Upper lobe of right lung (tissue), 1 donor: ENCODE measurements around the gene DPYD. TPM values are rescaled to one million over a fixed set of nuclear protein-coding genes. Genes with fewer than 3 reads are reported as not detected.

Experiments used
- ATAC-seq: fragments of 200-7000 bp; cut with Tn5 transposase; one replicate; pipeline ENCODE4 v1.9.1; 2020; ENCODE audit warnings: mild to moderate bottlenecking, moderate library complexity
- DNase-seq: peaks from one replicate; pipeline ENCODE4 v3.0.0-alpha.2; 2020
- H3K27ac ChIP-seq: fragments of 200-600 bp; one replicate; pipeline ENCODE4 v1.8.0; 2022
- H3K27me3 ChIP-seq: fragments of 200-600 bp; one replicate; pipeline ENCODE4 v1.8.0; 2022; ENCODE audit warnings: mild to moderate bottlenecking
- H3K36me3 ChIP-seq: fragments of 200-600 bp; one replicate; pipeline ENCODE4 v1.8.0; 2022
- H3K4me1 ChIP-seq: fragments of 200-600 bp; one replicate; pipeline ENCODE4 v1.8.0; 2022
- H3K4me3 ChIP-seq: fragments of 200-600 bp; one replicate; pipeline ENCODE4 v1.8.0; 2022; ENCODE audit warnings: mild to moderate bottlenecking
- H3K9me3 ChIP-seq: fragments of 200-600 bp; one replicate; pipeline ENCODE4 v1.8.0; 2022
- intact Hi-C: fragments of 100-400 bp; cut with DNase I; formaldehyde crosslinking; loops from one replicate; pipeline ENCODE4 v1.11.0; 2022
- total RNA-seq: library from RNA; stranded (reverse); fragmentation: NEBNext Ultra II Directional; extraction: Animal tissue kit (Norgen Biotek cat#: 25700); gene quantifications from one replicate; pipeline ENCODE4 v1.2.1, GENCODE V29; 2021
- TF ChIP-seq, protein P1 (sequence below): fragments of 200-600 bp; IDR thresholded peaks from one replicate; pipeline ENCODE4 v1.8.0; 2022; ENCODE audit warnings: antibody characterized with exemption
- donor health status: DM: no; HTN: yes; CAD: no; lungs with severe emphysema.

Gene DPYD
- total RNA-seq, 1 donor from 2014 or later, result 82.7 TPM

- Histone ChIP-seq H3K9me3 (no peaks in the 10 kb centered on the region), H3K36me3 (no peaks in the 10 kb centered on the region), H3K4me3 (no peak overlapping the region), H3K4me1 (peaks cover 34% of the 10 kb centered on the region), H3K27ac (no peak overlapping the region), H3K27me3 (no peaks in the 10 kb centered on the region)
- ATAC-seq, result no peak
- TF ChIP-seq, protein P1, sequence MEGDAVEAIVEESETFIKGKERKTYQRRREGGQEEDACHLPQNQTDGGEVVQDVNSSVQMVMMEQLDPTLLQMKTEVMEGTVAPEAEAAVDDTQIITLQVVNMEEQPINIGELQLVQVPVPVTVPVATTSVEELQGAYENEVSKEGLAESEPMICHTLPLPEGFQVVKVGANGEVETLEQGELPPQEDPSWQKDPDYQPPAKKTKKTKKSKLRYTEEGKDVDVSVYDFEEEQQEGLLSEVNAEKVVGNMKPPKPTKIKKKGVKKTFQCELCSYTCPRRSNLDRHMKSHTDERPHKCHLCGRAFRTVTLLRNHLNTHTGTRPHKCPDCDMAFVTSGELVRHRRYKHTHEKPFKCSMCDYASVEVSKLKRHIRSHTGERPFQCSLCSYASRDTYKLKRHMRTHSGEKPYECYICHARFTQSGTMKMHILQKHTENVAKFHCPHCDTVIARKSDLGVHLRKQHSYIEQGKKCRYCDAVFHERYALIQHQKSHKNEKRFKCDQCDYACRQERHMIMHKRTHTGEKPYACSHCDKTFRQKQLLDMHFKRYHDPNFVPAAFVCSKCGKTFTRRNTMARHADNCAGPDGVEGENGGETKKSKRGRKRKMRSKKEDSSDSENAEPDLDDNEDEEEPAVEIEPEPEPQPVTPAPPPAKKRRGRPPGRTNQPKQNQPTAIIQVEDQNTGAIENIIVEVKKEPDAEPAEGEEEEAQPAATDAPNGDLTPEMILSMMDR, result no peak
- no peak for DNase-seq
- intact Hi-C loops, result no loop called here
These were observed 21.9 kb downstream of the DPYD start for GRCh38 chr1:97898948-97899347.

DNA sequence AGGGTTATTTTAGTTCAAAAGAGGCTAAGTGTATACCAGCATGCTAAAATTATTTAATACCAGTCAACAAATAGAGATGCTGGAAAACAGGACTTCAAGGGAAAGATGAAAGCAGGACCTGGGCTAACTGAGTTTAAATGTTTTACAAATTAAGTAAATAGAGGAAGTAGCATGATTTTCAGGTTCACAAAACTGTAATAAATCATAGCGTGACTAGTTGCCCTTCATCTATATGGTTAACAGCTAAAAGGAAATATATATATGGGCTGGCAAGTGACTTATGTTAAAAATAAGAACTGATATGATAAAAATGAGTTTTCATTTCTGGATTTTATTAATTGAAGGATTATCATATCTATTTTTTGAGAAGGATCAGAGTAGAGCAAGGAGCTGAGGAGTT lies 25.6 kb downstream of the DPYD start:
- H3K4me1 ChIP-seq, result peaks cover 5% of the 10 kb centered on the region
- H3K4me3 ChIP-seq, result no peak overlapping the region
- DNase-seq (no peak), ATAC-seq (no peak)
- intact Hi-C loops, result no loop called here
- TF ChIP-seq, protein P1, result no peak
- no peaks in the 10 kb centered on the region for H3K27me3 ChIP-seq
- no peaks in the 10 kb centered on the region for H3K36me3 ChIP-seq
- no peak overlapping the region for H3K27ac ChIP-seq
- H3K9me3 ChIP-seq, result no peaks in the 10 kb centered on the region

DNA sequence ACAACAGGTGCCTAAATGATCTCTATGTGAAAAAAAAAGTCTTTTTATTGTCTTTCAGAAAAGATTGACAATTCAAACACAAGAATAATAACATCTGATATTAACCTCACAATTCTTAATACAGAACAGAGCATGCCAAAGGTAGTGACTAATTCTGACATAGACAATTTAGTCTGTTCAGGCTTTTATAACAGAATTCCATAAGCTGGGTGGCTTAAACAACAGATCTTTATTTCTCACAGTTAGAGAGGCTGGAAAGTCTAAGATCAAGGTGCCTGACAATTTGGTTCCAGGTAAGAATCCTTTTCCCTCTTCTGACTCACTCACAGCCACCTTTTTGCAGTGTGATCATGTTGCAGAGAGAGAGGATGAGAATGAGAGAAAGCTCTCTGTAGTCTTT lies 27.0 kb downstream of the DPYD start:
- intact Hi-C loops, result no loop called here
- ATAC-seq, result no peak

DNA sequence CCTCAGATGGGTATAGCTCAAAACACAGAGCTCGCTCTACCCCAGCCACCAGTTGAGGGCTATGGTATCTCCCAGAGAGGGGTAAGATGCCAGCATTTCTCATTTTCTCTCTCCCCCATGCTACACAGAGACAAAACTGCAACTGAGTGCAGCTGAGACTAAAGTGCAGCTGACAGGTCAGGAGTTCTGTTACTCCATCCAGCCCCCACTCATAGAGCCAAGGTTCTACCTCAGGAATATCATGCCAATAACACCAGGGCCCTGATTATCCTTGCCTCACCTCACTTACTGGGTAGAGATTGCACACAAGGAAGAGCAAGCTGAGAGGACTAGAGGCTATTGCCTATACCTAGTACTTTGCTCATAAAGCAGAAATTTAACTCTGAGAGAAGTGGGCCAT lies 34.6 kb downstream of the DPYD start:
- Histone ChIP-seq H3K4me3 (no peak overlapping the region), H3K27ac (no peak overlapping the region), H3K4me1 (no peaks in the 10 kb centered on the region), H3K36me3 (peaks cover 6% of the 10 kb centered on the region), H3K9me3 (peaks cover 10% of the 10 kb centered on the region), H3K27me3 (no peaks in the 10 kb centered on the region)
- DNase-seq, result no peak
- intact Hi-C loops, result no loop called here
- no peak for ATAC-seq
- TF ChIP-seq, protein P1, result no peak

More for the DNA sequence above, 27.0 kb downstream of the DPYD start:
- no peak for DNase-seq
- Histone ChIP-seq H3K4me3 (no peak overlapping the region), H3K27me3 (no peaks in the 10 kb centered on the region), H3K36me3 (no peaks in the 10 kb centered on the region), H3K9me3 (peaks cover 1% of the 10 kb centered on the region), H3K27ac (no peak overlapping the region), H3K4me1 (no peaks in the 10 kb centered on the region)
- TF ChIP-seq, protein P1, result no peak

DNA sequence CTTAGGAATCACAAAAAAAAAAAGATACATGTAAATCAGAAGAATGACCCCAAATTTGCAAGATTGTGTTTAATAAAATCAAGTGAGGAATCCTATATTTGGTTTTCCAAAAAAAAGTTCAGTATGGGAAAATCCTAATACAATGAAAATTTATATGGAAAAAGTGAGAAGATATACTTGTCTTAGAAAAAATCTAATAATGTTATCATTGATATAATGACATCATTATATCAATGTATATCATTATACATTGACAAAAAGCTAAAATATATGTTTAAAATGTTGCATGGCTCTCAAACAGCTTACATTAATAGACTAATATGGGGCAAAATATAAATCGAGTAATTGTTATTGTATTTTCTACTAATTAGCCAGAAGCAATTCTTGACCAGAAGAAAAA lies 37.0 kb downstream of the DPYD start:
- DNase-seq, result no peak
- intact Hi-C loops, result no loop called here
- H3K4me1 ChIP-seq, result no peaks in the 10 kb centered on the region
- H3K27me3 ChIP-seq, result no peaks in the 10 kb centered on the region
- TF ChIP-seq, protein P1, result no peak
- H3K27ac ChIP-seq, result no peak overlapping the region
- peaks cover 13% of the 10 kb centered on the region for H3K36me3 ChIP-seq
- no peak overlapping the region for H3K4me3 ChIP-seq
- ATAC-seq, result no peak
- peaks cover 9% of the 10 kb centered on the region for H3K9me3 ChIP-seq

DNA sequence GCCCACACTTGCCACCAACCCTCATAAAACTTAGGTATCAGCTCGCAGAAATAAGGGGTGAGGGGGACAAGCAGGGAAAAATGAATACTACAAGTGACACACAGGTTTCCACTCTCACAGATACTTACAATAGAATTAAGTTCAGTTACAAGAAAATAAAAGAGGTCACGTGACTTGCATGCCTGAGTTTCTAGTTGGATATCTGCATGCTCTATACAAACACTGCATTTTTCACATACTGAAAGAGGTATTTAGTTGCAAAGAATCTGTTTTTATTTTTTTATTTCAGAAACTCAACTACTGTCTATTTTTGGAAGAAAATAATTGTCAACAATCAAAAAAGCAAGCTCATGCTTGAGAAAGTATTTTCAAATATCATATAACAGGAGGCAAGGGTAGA lies 43.5 kb downstream of the DPYD start:
- peaks cover 8% of the 10 kb centered on the region for H3K36me3 ChIP-seq
- DNase-seq, result no peak
- no peak for ATAC-seq
- intact Hi-C loops, result no loop called here
- H3K27ac ChIP-seq, result no peak overlapping the region
- H3K4me1 ChIP-seq, result no peaks in the 10 kb centered on the region
- no peaks in the 10 kb centered on the region for H3K9me3 ChIP-seq
- H3K27me3 ChIP-seq, result no peaks in the 10 kb centered on the region
- TF ChIP-seq, protein P1, result no peak
- no peak overlapping the region for H3K4me3 ChIP-seq
